HEK293 (cell line): ENCODE data around the gene DLG2.

Experiments
- CTCF ChIA-PET: fragments of 350-600 bp; formaldehyde crosslinking; extraction: SDS; loops from one replicate; lab custom pipeline; 2021; ENCODE audit warnings: antibody characterized with exemption; lab: Yijun Ruan, JAX
- POLR2A ChIA-PET: fragments of 300-600 bp; formaldehyde crosslinking; extraction: SDS; loops from one replicate; lab custom pipeline; 2020; ENCODE audit warnings: antibody characterized with exemption, inconsistent platforms; lab: Yijun Ruan, JAX
- H3K27ac ChIP-seq: fragments of 200-500 bp; sonication (Bioruptor generic); 2 replicates; pipeline ENCODE4 v1.5.1; 2014; ENCODE audit warnings: low read depth, low read length, control low read depth, inconsistent platforms; ENCODE audit errors: extremely low read depth
- H3K36me3 ChIP-seq, 2 experiments: fragments of 200-500 bp in 1 of 2; sonication (Bioruptor generic) in 1 of 2; 1 replicate in 1 of 2; 2 replicates in 1 of 2; pipeline ENCODE4 v1.5.1; 2014 to 2017; ENCODE audit warnings: inconsistent platforms in 2 of 2, low read length in 2 of 2; ENCODE audit not compliant: control insufficient read depth in 2 of 2, insufficient read depth in 1 of 2
- H3K4me1 ChIP-seq: fragments of 200-500 bp; sonication (Bioruptor generic); 2 replicates; pipeline ENCODE4 v1.5.1; 2014; ENCODE audit warnings: mild to moderate bottlenecking, low read length, inconsistent platforms; ENCODE audit not compliant: control insufficient read depth, insufficient read depth
- H3K4me3 ChIP-seq: 2 replicates; pipeline ENCODE4 v1.5.1; 2011; ENCODE audit warnings: low read depth, mild to moderate bottlenecking, control low read depth, low read length, moderate library complexity
- H3K9me3 ChIP-seq: fragments of 200-500 bp; sonication (Bioruptor generic); 2 replicates; pipeline ENCODE4 v1.5.1; 2014; ENCODE audit warnings: low read depth, low read length, inconsistent platforms; ENCODE audit not compliant: control insufficient read depth, insufficient read depth
- FEZF1 ChIP-seq: fragments of 450-650 bp; formaldehyde crosslinking; IDR thresholded peaks from 2 replicates; pipeline ENCODE4 v1.5.1; 2016; ENCODE audit warnings: missing biosample characterization, missing genetic modification characterization
- TCF7L2 ChIP-seq: IDR thresholded peaks from 2 replicates; pipeline ENCODE4 v1.6.1; 2011; ENCODE audit warnings: low read depth, mild to moderate bottlenecking, inconsistent platforms, low read length, moderate library complexity, borderline replicate concordance
- WT1 ChIP-seq: fragments of 450-650 bp; formaldehyde crosslinking; IDR thresholded peaks from 2 replicates; pipeline ENCODE4 v1.5.1; 2016; ENCODE audit warnings: missing biosample characterization, missing genetic modification characterization
- ZBTB20 ChIP-seq: fragments of 450-650 bp; formaldehyde crosslinking; IDR thresholded peaks from 2 replicates; pipeline ENCODE4 v1.5.1; 2016; ENCODE audit warnings: missing biosample characterization, missing genetic modification characterization
- ZNF10 ChIP-seq: fragments of 450-650 bp; formaldehyde crosslinking; IDR thresholded peaks from 2 replicates; pipeline ENCODE4 v1.5.1; 2017; ENCODE audit warnings: missing biosample characterization, missing genetic modification characterization
- ZNF140 ChIP-seq: fragments of 450-650 bp; formaldehyde crosslinking; IDR thresholded peaks from 2 replicates; pipeline ENCODE4 v1.5.1; 2016; ENCODE audit warnings: missing biosample characterization, missing genetic modification characterization
- ZNF24 ChIP-seq: fragments of 450-650 bp; formaldehyde crosslinking; IDR thresholded peaks from 2 replicates; pipeline ENCODE4 v1.5.1; 2016; ENCODE audit warnings: missing biosample characterization, missing genetic modification characterization
- ZNF248 ChIP-seq: fragments of 450-650 bp; formaldehyde crosslinking; IDR thresholded peaks from 2 replicates; pipeline ENCODE4 v1.5.1; 2017; ENCODE audit warnings: missing biosample characterization, missing genetic modification characterization
- ZNF292 ChIP-seq: fragments of 450-650 bp; formaldehyde crosslinking; IDR thresholded peaks from 2 replicates; pipeline ENCODE4 v1.5.1; 2016; ENCODE audit warnings: low read depth, missing biosample characterization, missing genetic modification characterization, borderline replicate concordance
- ZNF529 ChIP-seq: fragments of 450-650 bp; formaldehyde crosslinking; IDR thresholded peaks from 2 replicates; pipeline ENCODE4 v1.5.1; 2017; ENCODE audit warnings: missing genetic modification characterization, missing biosample characterization; ENCODE audit not compliant: insufficient replicate concordance
- ZNF558 ChIP-seq: fragments of 450-650 bp; formaldehyde crosslinking; IDR thresholded peaks from 2 replicates; pipeline ENCODE4 v1.5.1; 2016; ENCODE audit warnings: missing biosample characterization, missing genetic modification characterization
- ZNF621 ChIP-seq: fragments of 450-650 bp; formaldehyde crosslinking; IDR thresholded peaks from 2 replicates; pipeline ENCODE4 v1.5.1; 2017; ENCODE audit warnings: missing biosample characterization, missing genetic modification characterization
- ZNF624 ChIP-seq: fragments of 450-650 bp; formaldehyde crosslinking; IDR thresholded peaks from 2 replicates; pipeline ENCODE4 v1.5.1; 2017; ENCODE audit warnings: missing biosample characterization, missing genetic modification characterization
- ZNF654 ChIP-seq: fragments of 450-650 bp; formaldehyde crosslinking; IDR thresholded peaks from 2 replicates; pipeline ENCODE4 v1.5.1; 2016; ENCODE audit warnings: low read depth, missing biosample characterization, missing genetic modification characterization
- ZNF701 ChIP-seq: fragments of 450-650 bp; formaldehyde crosslinking; IDR thresholded peaks from 2 replicates; pipeline ENCODE4 v1.5.1; 2016; ENCODE audit warnings: missing biosample characterization, missing genetic modification characterization
- ZSCAN23 ChIP-seq: fragments of 450-650 bp; formaldehyde crosslinking; IDR thresholded peaks from 2 replicates; pipeline ENCODE4 v1.5.1; 2016; ENCODE audit warnings: missing biosample characterization, missing genetic modification characterization
- ZSCAN30 ChIP-seq: fragments of 450-650 bp; IDR thresholded peaks from 2 replicates; pipeline ENCODE4 v1.5.1; 2018; ENCODE audit warnings: missing biosample characterization, mild to moderate bottlenecking, missing genetic modification characterization, moderate library complexity
- TF ChIP-seq, protein P1 (sequence below): fragments of 450-650 bp; formaldehyde crosslinking; IDR thresholded peaks from 2 replicates; pipeline ENCODE4 v1.5.1; 2016; ENCODE audit warnings: missing biosample characterization, missing genetic modification characterization
- TF ChIP-seq, protein P2 (sequence below): fragments of 450-650 bp; formaldehyde crosslinking; IDR thresholded peaks from 2 replicates; pipeline ENCODE4 v1.5.1; 2017; ENCODE audit warnings: missing biosample characterization, missing genetic modification characterization
- TF ChIP-seq, protein P3 (sequence below): fragments of 450-650 bp; formaldehyde crosslinking; IDR thresholded peaks from 2 replicates; pipeline ENCODE4 v1.5.1; 2016; ENCODE audit warnings: missing biosample characterization, missing genetic modification characterization
- TF ChIP-seq, protein P4 (sequence below): fragments of 450-650 bp; formaldehyde crosslinking; IDR thresholded peaks from 2 replicates; pipeline ENCODE4 v1.5.1; 2016; ENCODE audit warnings: missing biosample characterization, missing genetic modification characterization

The DLG2 gene

DNA sequence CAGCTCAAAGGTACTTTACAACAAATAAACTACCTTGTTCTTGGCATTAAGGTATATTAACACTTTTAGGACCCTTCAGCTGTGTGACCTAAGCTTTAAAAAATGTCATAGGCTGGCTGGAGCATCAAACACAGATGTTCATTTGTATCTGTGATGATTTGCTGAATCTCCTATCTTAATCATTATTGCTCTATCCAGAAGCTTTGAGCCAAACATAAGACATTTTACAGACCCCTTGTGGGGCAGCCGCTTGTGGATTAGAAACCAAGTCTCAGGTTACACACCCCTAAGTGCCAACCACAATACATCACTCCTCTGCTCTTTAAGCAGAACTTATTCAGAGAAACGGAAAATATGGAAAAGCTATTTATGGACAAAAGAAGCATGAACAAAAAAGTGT is 1946.8 kb downstream of the DLG2 start:
- Histone ChIP-seq H3K36me3 (no peaks in the 10 kb centered on the region), H3K4me1 (0 out of 2 replicates have a peak, but pooled peaks cover 2% of the 10 kb centered on the region), H3K4me3 (no peak overlapping the region), H3K9me3 (no peaks in the 10 kb centered on the region), H3K27ac (no peak overlapping the region)
- ChIA-PET POLR2A (interaction anchor here (0.6 to 0.9 kb wide), 2 partner anchors 394 to 648 kb away, joined by 3 to 5 read pairs; partner anchors contain the start of gene CCDC90B), CTCF (interaction anchor here (0.5 to 2.1 kb wide), 6 partner anchors 13 to 518 kb away, joined by 3 to 5 read pairs (median 3); no protein-coding TSS in a partner anchor)
- no peak for TF ChIP-seq ZBTB20
- TF ChIP-seq ZSCAN30: no peak
- TF ChIP-seq, protein P1, sequence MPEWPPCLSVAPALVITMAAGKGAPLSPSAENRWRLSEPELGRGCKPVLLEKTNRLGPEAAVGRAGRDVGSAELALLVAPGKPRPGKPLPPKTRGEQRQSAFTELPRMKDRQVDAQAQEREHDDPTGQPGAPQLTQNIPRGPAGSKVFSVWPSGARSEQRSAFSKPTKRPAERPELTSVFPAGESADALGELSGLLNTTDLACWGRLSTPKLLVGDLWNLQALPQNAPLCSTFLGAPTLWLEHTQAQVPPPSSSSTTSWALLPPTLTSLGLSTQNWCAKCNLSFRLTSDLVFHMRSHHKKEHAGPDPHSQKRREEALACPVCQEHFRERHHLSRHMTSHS (tag by site-specific recombination): no peak
- TF ChIP-seq ZNF654 (tag by site-specific recombination): no peak
- no peak for TF ChIP-seq ZNF140
- no peak for TF ChIP-seq ZNF24
- peak; percentile 21; the same call in 1 of the 2 replicates for TF ChIP-seq TCF7L2
- TF ChIP-seq ZNF10 (tag by site-specific recombination): no peak
- TF ChIP-seq ZNF701 (tag by site-specific recombination): no peak
- TF ChIP-seq ZNF558 (tag by site-specific recombination): no peak
- TF ChIP-seq ZNF621 (tag by site-specific recombination): no peak
- TF ChIP-seq ZNF529 (tag by site-specific recombination): no peak
- peak; percentile 78 for TF ChIP-seq FEZF1 (tag by site-specific recombination)
- TF ChIP-seq WT1 (tag by site-specific recombination): no peak
- TF ChIP-seq, protein P2, sequence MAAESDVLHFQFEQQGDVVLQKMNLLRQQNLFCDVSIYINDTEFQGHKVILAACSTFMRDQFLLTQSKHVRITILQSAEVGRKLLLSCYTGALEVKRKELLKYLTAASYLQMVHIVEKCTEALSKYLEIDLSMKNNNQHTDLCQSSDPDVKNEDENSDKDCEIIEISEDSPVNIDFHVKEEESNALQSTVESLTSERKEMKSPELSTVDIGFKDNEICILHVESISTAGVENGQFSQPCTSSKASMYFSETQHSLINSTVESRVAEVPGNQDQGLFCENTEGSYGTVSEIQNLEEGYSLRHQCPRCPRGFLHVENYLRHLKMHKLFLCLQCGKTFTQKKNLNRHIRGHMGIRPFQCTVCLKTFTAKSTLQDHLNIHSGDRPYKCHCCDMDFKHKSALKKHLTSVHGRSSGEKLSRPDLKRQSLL (tag by site-specific recombination): no peak
- TF ChIP-seq, protein P3, sequence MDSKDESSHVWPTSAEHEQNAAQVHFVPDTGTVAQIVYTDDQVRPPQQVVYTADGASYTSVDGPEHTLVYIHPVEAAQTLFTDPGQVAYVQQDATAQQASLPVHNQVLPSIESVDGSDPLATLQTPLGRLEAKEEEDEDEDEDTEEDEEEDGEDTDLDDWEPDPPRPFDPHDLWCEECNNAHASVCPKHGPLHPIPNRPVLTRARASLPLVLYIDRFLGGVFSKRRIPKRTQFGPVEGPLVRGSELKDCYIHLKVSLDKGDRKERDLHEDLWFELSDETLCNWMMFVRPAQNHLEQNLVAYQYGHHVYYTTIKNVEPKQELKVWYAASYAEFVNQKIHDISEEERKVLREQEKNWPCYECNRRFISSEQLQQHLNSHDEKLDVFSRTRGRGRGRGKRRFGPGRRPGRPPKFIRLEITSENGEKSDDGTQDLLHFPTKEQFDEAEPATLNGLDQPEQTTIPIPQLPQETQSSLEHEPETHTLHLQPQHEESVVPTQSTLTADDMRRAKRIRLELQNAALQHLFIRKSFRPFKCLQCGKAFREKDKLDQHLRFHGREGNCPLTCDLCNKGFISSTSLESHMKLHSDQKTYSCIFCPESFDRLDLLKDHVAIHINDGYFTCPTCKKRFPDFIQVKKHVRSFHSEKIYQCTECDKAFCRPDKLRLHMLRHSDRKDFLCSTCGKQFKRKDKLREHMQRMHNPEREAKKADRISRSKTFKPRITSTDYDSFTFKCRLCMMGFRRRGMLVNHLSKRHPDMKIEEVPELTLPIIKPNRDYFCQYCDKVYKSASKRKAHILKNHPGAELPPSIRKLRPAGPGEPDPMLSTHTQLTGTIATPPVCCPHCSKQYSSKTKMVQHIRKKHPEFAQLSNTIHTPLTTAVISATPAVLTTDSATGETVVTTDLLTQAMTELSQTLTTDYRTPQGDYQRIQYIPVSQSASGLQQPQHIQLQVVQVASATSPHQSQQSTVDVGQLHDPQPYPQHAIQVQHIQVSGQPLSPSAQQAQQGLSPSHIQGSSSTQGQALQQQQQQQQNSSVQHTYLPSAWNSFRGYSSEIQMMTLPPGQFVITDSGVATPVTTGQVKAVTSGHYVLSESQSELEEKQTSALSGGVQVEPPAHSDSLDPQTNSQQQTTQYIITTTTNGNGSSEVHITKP: 0 out of 2 replicates have a peak, but pooled peaks have one; percentile 17
- TF ChIP-seq ZNF248 (tag by site-specific recombination): no peak
- TF ChIP-seq ZSCAN23 (tag by site-specific recombination): no peak
- TF ChIP-seq ZNF292 (tag by site-specific recombination): no peak
- no peak for TF ChIP-seq ZNF624 (tag by site-specific recombination)
- TF ChIP-seq, protein P4, sequence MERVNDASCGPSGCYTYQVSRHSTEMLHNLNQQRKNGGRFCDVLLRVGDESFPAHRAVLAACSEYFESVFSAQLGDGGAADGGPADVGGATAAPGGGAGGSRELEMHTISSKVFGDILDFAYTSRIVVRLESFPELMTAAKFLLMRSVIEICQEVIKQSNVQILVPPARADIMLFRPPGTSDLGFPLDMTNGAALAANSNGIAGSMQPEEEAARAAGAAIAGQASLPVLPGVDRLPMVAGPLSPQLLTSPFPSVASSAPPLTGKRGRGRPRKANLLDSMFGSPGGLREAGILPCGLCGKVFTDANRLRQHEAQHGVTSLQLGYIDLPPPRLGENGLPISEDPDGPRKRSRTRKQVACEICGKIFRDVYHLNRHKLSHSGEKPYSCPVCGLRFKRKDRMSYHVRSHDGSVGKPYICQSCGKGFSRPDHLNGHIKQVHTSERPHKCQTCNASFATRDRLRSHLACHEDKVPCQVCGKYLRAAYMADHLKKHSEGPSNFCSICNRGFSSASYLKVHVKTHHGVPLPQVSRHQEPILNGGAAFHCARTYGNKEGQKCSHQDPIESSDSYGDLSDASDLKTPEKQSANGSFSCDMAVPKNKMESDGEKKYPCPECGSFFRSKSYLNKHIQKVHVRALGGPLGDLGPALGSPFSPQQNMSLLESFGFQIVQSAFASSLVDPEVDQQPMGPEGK: no peak
